Liver (tissue), 3 donors: ENCODE measurements around the gene PLA2R1.

Experiments used
- CTCF ChIP-seq: fragments of 150-350 bp; IDR thresholded peaks from 2 replicates; pipeline ENCODE4 v1.5.1; 2017; ENCODE audit warnings: improper control_type of control experiment, low read depth, low read length; ENCODE audit not compliant: missing input control
- EGR1 ChIP-seq, 2 donors: IDR thresholded peaks; 2 replicates each; pipeline ENCODE4 v1.6.1; 2016 to 2018; ENCODE audit warnings: antibody characterized with exemption in 2 of 2, low read depth in 2 of 2
- JUND ChIP-seq, 2 donors: IDR thresholded peaks; 2 replicates each; pipeline ENCODE4 v1.6.1; 2016; ENCODE audit warnings: antibody characterized with exemption in 2 of 2
- MAX ChIP-seq: IDR thresholded peaks from 2 replicates; pipeline ENCODE4 v1.6.1; 2016; ENCODE audit warnings: antibody characterized with exemption
- RAD21 ChIP-seq, 2 donors: IDR thresholded peaks; 2 replicates each; pipeline ENCODE4 v1.6.1; 2016; ENCODE audit warnings: antibody characterized with exemption in 2 of 2, mild to moderate bottlenecking in 2 of 2
- REST ChIP-seq: IDR thresholded peaks from 2 replicates; pipeline ENCODE4 v1.6.1; 2016; ENCODE audit warnings: antibody characterized with exemption, mild to moderate bottlenecking
- RXRA ChIP-seq, 2 donors: IDR thresholded peaks; 2 replicates each; pipeline ENCODE4 v1.6.1; 2017 to 2018; ENCODE audit warnings: antibody characterized with exemption in 2 of 2, mild to moderate bottlenecking in 1 of 2
- YY1 ChIP-seq: IDR thresholded peaks from 2 replicates; pipeline ENCODE4 v1.6.1; 2016; ENCODE audit warnings: antibody characterized with exemption, mild to moderate bottlenecking
- donor health status: healthy.
- donor health status: healthy.

- TF ChIP-seq CTCF = no peak
- no peak for TF ChIP-seq EGR1 (IDR thresholded peaks at IDR 0.05; ENCODE audit: low read depth in 2 of 2)
- TF ChIP-seq RAD21 (IDR thresholded peaks at IDR 0.05) = no peak
- no peak for TF ChIP-seq RXRA (IDR thresholded peaks at IDR 0.05)
- TF ChIP-seq REST = no peak
- TF ChIP-seq JUND (IDR thresholded peaks at IDR 0.05) = no peak
- TF ChIP-seq YY1 = no peak
- no peak for TF ChIP-seq MAX
Measured at GRCh38 chr2:159989249-159989648, 73.2 kb downstream of the PLA2R1 start.
